GM18867 (cell line): ENCODE data around the gene APOL2.

Experiments
- ATAC-seq: cut with Tn5 transposase; IDR thresholded peaks from one replicate; pipeline ENCODE4 v1.9.1; 2021; ENCODE audit warnings: mild to moderate bottlenecking, moderate library complexity; ENCODE audit not compliant: unreplicated experiment

Gene APOL2

DNA sequence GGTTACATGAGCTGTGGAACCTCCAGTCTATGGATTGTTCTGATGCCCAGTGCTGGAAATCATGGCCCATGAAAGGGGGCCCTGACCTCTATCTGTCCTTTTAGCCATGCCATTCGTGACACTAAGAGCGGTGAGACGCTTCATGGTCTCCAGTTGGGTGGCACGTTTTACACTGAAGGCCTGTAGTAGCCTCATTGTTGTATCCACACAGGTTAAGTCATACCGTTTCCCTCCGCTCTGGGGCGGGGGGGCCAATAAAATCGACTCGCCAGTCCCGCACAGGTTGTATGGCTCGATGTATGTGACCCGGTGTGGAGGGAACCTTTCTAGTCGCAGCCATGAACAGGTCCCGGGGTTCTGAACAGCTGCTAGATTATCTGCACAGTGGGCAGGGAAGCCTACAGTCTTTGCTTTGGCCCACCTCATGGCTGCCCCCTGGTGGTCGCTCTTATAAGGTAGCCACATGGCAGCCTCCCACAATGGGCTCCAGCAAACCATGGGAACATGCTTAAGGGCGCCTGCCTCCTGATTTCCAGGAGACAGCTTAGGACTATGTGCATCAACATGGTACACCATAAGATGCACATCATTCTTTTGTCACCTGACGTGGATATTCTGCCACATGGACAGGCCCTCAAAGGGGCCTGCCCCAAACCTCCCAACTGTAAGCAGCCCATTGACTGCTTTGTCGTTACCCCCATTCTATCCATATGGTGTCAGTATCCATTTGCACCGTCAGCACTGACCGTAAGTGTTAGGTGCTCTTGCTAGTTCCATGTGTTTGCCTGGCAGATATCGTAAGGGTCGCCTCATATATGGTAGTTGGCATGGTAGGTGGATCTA, 59.1 kb downstream of the APOL2 start:
- no peak for ATAC-seq

- no peak for ATAC-seq
These were observed 62.2 kb downstream of the APOL2 start for GRCh38 chr22:36177160-36177559.
